Raji (cell line): ENCODE results near the gene ADORA1.

Experiments
- POLR2A ChIP-seq: IDR thresholded peaks from 2 replicates; pipeline ENCODE4 v1.6.1; 2011; ENCODE audit warnings: low read depth, low read length, control low read depth; ENCODE audit not compliant: insufficient read depth

ADORA1 gene

GRCh38 chr1:203167026-203167912, 39.7 kb downstream of the ADORA1 start:
- no peak for TF ChIP-seq POLR2A

DNA sequence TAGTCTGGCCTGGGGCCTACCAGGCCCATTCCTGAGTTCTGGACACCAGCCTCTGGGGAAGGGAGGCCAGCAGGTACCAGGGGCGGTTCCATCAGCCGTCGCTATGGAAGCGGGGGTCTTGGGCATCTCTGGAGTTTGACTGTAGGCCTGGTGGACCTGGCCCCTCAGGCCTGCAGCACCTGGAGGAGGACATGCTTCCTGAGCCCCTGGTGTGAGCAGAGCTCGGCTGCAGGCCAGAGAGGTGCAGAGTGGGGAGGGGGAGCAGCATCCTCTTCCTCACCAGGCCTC, 40.3 kb downstream of the ADORA1 start:
- no peak for TF ChIP-seq POLR2A

DNA sequence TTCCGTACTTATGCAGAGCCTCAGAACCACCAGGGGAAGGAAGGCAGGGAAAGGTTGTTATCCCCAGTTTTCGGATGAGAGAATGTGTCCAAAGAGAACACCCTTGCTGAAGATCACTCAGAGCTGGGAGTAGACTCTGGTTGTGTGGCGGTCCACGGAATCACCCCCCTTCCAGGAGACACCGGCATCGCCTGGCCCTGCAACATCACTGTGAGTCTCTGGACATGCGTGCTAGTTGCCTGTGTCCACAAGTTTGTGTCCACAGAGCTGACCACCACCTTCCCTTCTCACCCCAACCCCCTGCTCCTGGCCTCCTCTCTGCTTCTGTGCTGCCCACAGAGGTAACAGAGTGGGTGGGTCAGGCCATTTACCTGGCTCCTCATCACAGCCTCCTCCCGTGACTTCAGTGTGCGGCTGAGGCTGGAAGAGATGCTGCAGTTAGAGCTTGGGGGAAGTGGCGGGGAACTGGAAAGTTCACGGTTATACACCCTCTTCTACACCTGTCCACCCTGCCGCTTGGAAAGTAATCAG, 40.8 kb downstream of the ADORA1 start:
- no peak for TF ChIP-seq POLR2A

DNA sequence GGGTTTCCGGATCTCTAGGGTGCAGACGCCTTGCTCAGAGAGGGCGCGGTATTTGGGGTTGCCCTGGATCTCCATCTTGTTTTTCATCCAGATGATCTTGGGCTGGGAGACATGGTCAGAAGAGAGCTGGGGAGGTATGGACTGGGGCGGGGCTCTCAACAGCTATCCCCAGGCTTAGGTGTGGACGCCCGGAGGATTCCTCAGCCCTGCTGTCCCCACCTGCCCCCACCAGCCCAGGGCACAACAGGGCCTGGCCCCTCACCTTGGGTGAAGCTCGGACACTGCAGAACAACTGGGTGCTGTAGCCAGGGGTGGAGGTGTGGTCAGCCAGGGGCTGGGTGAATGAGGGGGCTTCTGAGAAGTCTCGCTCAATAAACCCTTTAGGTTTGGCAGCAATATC, 41.5 kb downstream of the ADORA1 start:
- TF ChIP-seq POLR2A: no peak

- TF ChIP-seq POLR2A: no peak
Measured at GRCh38 chr1:203169770-203170520, 42.4 kb downstream of the ADORA1 start.

DNA sequence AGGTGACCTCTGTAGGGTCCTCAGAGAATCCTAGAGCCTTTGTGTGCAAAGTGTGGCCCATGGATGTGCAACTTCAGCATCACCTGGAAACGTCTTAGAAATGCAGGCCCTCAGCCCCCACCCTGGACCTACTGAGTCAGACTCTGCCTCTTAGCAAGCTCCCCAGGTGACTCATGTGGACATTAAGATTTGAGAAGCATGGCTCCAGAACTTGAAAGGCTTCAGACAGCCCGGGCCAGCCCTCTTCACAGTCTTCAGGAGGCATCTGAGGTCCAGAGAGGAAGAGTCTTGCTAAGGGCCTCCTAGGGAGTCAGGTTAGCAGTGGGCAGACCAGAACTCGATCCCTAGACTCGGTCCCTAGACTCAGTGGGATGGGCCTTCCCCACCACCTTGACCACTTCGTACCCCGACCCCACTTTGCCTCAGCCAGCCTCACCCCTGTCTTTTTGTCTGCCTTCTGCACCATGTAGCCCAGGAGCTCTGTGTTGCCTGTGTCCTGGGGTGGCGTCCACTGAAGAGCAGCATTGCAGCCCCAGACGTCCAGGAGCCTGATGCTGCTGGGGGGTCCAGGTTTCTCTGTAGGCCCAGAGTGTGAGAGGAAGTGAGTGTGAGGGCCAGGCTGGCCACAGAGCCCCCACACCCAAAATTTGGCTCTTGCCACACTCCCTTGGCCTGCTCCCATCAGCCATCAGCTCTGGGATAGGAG, 43.3 kb downstream of the ADORA1 start:
- no peak for TF ChIP-seq POLR2A

DNA sequence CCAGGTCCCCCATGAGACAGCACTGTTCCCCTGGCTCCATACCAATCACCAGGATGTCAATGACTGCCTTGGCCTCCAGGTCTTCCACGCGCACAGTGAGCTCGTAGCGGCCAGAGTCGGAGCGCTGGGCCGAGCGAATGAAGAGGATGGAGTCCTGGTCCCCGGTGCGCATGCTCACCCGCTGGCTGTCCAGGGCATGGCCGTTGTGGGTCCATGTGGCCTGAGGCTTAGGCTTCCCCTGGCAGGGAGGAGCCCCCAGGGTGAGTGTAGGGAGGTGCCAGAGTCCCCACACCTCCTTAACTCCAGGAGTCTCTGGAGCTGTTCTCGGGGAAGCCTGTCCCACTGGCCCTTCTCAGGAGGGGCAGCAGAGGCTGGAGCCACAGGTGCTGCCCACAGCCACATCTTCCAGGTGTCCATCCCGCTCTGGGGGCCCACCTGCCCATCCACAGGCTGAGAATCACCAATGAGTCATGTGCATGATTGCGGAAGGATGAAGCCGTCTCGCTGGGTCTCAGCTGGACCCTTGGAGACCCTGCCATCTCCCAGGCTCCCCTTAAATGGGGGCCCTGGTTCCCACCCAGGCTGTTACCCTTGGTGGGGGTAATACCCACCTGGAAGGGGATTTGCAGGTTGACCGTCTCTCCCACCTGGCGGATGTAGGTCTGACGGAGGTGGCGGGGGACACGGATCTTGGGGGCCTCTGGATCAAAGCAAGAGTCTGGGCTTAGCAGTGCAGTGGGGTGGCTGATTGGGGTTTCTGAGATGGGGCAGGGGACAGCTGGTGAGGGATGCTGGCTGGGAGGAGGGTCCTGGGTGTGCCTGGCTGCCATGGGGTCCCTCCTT, 44.0 kb downstream of the ADORA1 start:
- TF ChIP-seq POLR2A: no peak

- TF ChIP-seq POLR2A: no peak
Measured at GRCh38 chr1:203172184-203173010, 44.9 kb downstream of the ADORA1 start.

DNA sequence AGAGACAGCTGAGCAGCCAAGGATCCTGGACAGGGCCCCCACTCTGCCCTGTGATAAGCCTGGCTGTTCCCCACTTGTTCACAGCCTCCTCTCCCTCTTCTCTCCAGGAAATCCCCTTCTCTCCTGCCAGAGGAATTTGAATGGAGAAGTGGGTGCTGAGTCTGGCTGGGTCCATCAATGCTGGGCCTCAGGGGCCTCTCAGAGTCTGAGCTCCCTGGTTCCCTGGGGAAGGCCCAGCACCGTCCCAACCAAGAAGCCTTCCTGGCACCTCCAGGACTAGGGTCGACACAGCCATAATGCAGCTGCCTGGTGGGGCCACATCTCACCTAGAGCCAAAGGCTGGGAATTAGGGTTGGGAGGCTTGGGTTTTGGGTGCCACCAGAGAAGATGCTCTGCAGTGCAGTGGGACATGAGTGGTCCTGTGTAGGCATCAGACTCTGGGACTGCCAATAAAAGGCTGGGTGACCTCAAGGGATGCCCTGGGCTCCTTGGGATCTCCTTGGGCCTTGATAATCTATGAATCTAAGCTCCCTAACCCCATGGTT, 45.6 kb downstream of the ADORA1 start:
- no peak for TF ChIP-seq POLR2A

DNA sequence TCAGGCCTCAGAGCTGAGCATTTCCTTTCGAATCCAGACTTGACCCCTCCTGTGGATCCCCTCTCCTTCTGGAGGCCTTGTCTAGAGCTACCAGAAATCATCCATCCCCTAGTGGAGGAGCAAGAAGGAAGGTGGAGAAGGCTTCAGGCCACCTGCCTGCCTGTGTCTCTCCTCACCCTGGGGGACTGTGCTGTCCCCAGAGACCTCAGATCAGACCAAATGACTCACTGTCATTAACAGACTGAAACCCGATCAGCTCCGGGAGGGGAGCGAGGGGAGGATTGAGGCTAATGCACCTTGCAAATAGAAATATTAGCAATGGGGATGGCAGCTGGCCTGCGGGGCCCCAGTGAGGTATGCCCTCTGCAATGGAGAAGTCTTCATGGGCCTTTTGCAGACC, 46.0 kb downstream of the ADORA1 start:
- no peak for TF ChIP-seq POLR2A

DNA sequence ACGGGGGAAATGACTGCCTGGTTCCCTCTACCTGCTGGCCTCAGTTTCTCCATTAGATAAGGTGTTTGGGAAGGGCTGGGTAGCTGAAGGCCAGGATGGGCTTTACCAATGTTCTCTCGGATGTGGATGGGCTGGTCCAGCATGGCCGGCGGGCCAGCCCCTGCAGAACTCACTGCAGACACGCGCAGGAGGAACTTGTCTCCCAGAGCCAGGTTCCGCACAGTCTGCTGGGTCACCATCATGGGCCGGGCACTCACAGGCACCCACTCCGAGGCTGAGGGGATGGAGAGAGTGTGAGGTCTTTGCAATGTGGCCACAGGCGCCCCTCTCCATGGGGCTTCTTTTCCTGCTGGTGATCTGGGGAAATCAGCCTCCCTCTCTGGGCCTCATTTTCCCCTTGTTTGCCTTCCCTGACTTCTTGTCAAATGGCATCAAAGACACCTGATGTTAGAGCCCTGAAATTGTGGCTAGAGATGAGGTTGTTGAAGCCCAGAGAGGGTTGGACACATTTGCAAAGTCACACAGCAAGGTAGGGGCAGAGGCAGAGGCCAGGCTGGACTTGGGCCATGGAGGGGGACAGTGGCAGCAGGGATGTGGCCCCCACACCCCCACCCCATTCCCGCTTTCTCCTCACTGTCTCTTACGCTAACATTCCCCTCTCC, 46.9 kb downstream of the ADORA1 start:
- TF ChIP-seq POLR2A: no peak

DNA sequence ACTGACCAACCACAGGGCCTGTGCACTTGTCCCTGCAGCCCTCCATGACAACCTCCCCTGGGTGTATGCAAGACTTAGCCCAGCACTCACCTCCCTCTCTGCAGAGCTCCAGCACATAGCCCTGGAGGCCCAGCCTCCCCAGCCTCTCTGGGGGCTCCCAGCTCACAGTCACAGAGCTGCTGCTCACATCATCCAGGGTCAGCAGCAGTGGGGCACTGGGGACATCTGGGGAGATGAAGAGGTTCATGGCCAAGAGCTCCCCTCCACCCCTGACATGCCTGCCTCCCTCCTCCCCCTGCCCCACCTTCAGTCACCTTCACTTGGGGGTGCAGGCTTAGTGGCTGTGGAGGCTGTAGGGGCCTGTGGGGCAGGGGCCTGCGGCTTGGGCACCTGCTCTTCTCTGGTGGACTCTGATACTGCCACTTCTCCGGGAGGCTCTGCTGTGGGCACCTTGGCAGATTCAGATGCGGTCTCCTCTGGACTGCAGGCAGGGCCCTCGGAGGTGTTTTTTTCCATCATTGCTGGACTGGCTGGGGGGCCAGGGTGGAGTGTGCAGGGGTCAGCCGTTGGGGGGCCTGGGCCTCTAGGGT, 47.8 kb downstream of the ADORA1 start, which contains the start of gene MYBPH:
MYBPH (minus strand) TSS at position 590 of the 590 bp plus-strand sequence; CDS start at position 519, 71 bp downstream.
- TF ChIP-seq POLR2A: no peak

DNA sequence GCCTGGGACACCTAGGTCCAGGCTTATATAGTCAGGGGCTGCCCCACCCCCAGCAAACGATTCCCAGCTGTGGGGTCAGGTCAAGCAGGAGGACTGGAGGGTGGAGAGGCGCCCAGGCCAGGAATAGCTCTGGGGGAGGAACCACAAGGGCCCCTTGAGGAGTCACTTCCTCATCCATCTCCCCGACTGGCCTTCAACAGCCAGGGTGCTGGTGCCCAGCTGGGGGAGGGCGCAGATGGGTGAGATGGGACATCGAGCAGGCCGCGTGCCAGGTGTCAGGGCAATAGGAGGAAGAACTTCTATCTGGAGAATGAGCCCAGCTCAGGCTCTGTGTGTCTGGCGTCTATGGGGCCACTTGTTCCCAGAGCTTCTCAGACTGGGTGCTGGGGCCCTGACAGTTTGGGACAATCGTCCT, 48.3 kb downstream of the ADORA1 start:
- TF ChIP-seq POLR2A: no peak
